GM19099 (cell line): ENCODE data around the gene VSIG2.

Experiments
- POLR2A ChIP-seq: IDR thresholded peaks from 3 replicates; pipeline ENCODE4 v1.6.1; 2011; ENCODE audit warnings: low read depth; ENCODE audit not compliant: insufficient read length; ENCODE audit errors: extremely low read depth

VSIG2 gene

GRCh38 chr11:124722176-124722575 lies 29.9 kb downstream of the VSIG2 start:
- TF ChIP-seq POLR2A: no peak

GRCh38 chr11:124719534-124719933 lies 32.5 kb downstream of the VSIG2 start:
- TF ChIP-seq POLR2A: no peak

GRCh38 chr11:124718801-124719200 lies 33.3 kb downstream of the VSIG2 start:
- no peak for TF ChIP-seq POLR2A

GRCh38 chr11:124717786-124718651 lies 34.0 kb downstream of the VSIG2 start:
- TF ChIP-seq POLR2A: no peak

- no peak for TF ChIP-seq POLR2A
Observed at GRCh38 chr11:124717421-124717785, 34.7 kb downstream of the VSIG2 start.

GRCh38 chr11:124716591-124716990 lies 35.5 kb downstream of the VSIG2 start:
- TF ChIP-seq POLR2A: no peak

- TF ChIP-seq POLR2A: no peak
Observed at GRCh38 chr11:124712392-124712791, 39.7 kb downstream of the VSIG2 start.

GRCh38 chr11:124707829-124708228 lies 44.2 kb downstream of the VSIG2 start:
- no peak for TF ChIP-seq POLR2A

GRCh38 chr11:124700028-124700427 lies 52.0 kb downstream of the VSIG2 start:
- no peak for TF ChIP-seq POLR2A

GRCh38 chr11:124699547-124699946 lies 52.5 kb downstream of the VSIG2 start:
- no peak for TF ChIP-seq POLR2A
